Neural progenitor cell (in vitro differentiated cells): Measurements from ENCODE around the gene OR2AT4. TPM values are rescaled to one million over a fixed set of nuclear protein-coding genes. Genes with fewer than 3 reads are reported as not detected.
"Not testable (repeated sequence)": the region's sequence is repeated elsewhere in the genome, so short reads cannot be mapped to it uniquely, and the experiment has no call there.

ENCODE experiments used
- DNase-seq: peaks from one replicate; pipeline ENCODE4 v3.0.0-alpha.2; 2016; ENCODE audit warnings: low spot score
- H2AFZ ChIP-seq: fragments of 200-600 bp; sonication (generic); replicated peaks from 2 replicates; pipeline ENCODE4 v1.6.1; 2016; ENCODE audit warnings: antibody characterized with exemption
- H3F3A ChIP-seq: fragments of 200-600 bp; sonication (generic); 2 replicates; pipeline ENCODE4 v1.6.1; 2016; ENCODE audit warnings: antibody characterized with exemption, low read depth
- H3K27ac ChIP-seq: fragments of 200-600 bp; sonication (generic); 2 replicates; pipeline ENCODE4 v1.5.1; 2016; ENCODE audit warnings: mild to moderate bottlenecking
- H3K27me3 ChIP-seq: fragments of 200-600 bp; sonication (generic); 2 replicates; pipeline ENCODE4 v1.6.1; 2016; ENCODE audit warnings: mild to moderate bottlenecking, moderate library complexity
- H3K36me3 ChIP-seq: fragments of 200-600 bp; sonication (generic); 2 replicates; pipeline ENCODE4 v1.5.1; 2016
- H3K4me1 ChIP-seq: fragments of 200-600 bp; sonication (generic); 2 replicates; pipeline ENCODE4 v1.6.1; 2016; ENCODE audit warnings: mixed run types
- H3K4me2 ChIP-seq: fragments of 200-600 bp; sonication (generic); 2 replicates; pipeline ENCODE4 v1.6.1; 2016
- H3K4me3 ChIP-seq: fragments of 200-600 bp; sonication (generic); 2 replicates; pipeline ENCODE4 v1.5.1; 2016
- H3K79me2 ChIP-seq: fragments of 200-600 bp; sonication (generic); 2 replicates; pipeline ENCODE4 v1.6.1; 2016; ENCODE audit warnings: low read depth
- H3K9ac ChIP-seq: fragments of 200-600 bp; sonication (generic); 2 replicates; pipeline ENCODE4 v1.6.1; 2016
- H3K9me3 ChIP-seq: fragments of 200-600 bp; sonication (generic); 2 replicates; pipeline ENCODE4 v1.5.1; 2016; ENCODE audit warnings: low read depth
- H4K20me1 ChIP-seq: fragments of 200-600 bp; sonication (generic); 2 replicates; pipeline ENCODE4 v1.6.1; 2016; ENCODE audit warnings: low read depth
- H3K27ac Mint-ChIP-seq: 3 replicates; pipeline ENCODE4 v1.8.0; 2021; ENCODE audit warnings: mixed read lengths
- H3K27me3 Mint-ChIP-seq: 2 replicates; pipeline ENCODE4 v1.8.0; 2022; ENCODE audit warnings: low read depth, mild to moderate bottlenecking, inconsistent platforms, moderate library complexity, mixed read lengths; ENCODE audit not compliant: insufficient read depth
- H3K36me3 Mint-ChIP-seq: 3 replicates; pipeline ENCODE4 v1.8.0; 2021; ENCODE audit warnings: mixed read lengths
- H3K4me1 Mint-ChIP-seq: 3 replicates; pipeline ENCODE4 v1.8.0; 2021; ENCODE audit warnings: mixed read lengths
- H3K4me3 Mint-ChIP-seq: 3 replicates; pipeline ENCODE4 v1.8.0; 2021; ENCODE audit warnings: mild to moderate bottlenecking, moderate library complexity, mixed read lengths
- H3K9me3 Mint-ChIP-seq: 3 replicates; pipeline ENCODE4 v1.8.0; 2020; ENCODE audit warnings: mixed read lengths
- CTCF ChIP-seq: fragments of 200-600 bp; sonication (generic); IDR thresholded peaks from 2 replicates; pipeline ENCODE4 v1.5.1; 2017; ENCODE audit warnings: antibody characterized with exemption, mild to moderate bottlenecking
- EZH2 ChIP-seq: fragments of 200-600 bp; sonication (generic); IDR thresholded peaks from 2 replicates; pipeline ENCODE4 v1.6.1; 2017; ENCODE audit warnings: antibody characterized with exemption, mild to moderate bottlenecking, moderate library complexity
- EZH2phosphoT487 ChIP-seq: fragments of 200-600 bp; sonication (generic); IDR thresholded peaks from 2 replicates; pipeline ENCODE4 v1.6.1; 2017; ENCODE audit warnings: antibody characterized with exemption
- total RNA-seq: library from RNA; depleted of rRNA; stranded (reverse); fragments of >200 nt; gene quantifications from 2 replicates; pipeline ENCODE4 v1.2.3, GENCODE V29; 2015; ENCODE audit warnings: low replicate concordance

OR2AT4 gene
- total RNA-seq, 1 donor from 2014 or later = 0.22 TPM

- Histone ChIP-seq H4K20me1 (no peaks in the 10 kb centered on the region), H3K27ac (no peak overlapping the region), H3K36me3 (peaks cover 3% of the 10 kb centered on the region), H3K4me1 (no peaks in the 10 kb centered on the region), H3K27me3 (no peaks in the 10 kb centered on the region), H3K4me3 (no peak overlapping the region), H3K79me2 (no peaks in the 10 kb centered on the region), H3K4me2 (no peak overlapping the region), H3F3A (no peaks in the 10 kb centered on the region), H2AFZ (no peak overlapping the region), H3K9me3 (no peaks in the 10 kb centered on the region), H3K9ac (no peak overlapping the region)
- H3K27me3 Mint-ChIP-seq = peaks cover 4% of the 10 kb centered on the region
- no peak for DNase-seq
- H3K9me3 Mint-ChIP-seq = peaks cover 8% of the 10 kb centered on the region
- no peak overlapping the region for H3K4me3 Mint-ChIP-seq
- H3K36me3 Mint-ChIP-seq = no peaks in the 10 kb centered on the region
- TF ChIP-seq CTCF (no peak), EZH2phosphoT487 (no peak), EZH2 (no peak)
- H3K27ac Mint-ChIP-seq = no peak overlapping the region
- peaks cover 5% of the 10 kb centered on the region for H3K4me1 Mint-ChIP-seq
Observed at GRCh38 chr11:75099635-75100034, 3.0 kb upstream of the OR2AT4 start.

DNA sequence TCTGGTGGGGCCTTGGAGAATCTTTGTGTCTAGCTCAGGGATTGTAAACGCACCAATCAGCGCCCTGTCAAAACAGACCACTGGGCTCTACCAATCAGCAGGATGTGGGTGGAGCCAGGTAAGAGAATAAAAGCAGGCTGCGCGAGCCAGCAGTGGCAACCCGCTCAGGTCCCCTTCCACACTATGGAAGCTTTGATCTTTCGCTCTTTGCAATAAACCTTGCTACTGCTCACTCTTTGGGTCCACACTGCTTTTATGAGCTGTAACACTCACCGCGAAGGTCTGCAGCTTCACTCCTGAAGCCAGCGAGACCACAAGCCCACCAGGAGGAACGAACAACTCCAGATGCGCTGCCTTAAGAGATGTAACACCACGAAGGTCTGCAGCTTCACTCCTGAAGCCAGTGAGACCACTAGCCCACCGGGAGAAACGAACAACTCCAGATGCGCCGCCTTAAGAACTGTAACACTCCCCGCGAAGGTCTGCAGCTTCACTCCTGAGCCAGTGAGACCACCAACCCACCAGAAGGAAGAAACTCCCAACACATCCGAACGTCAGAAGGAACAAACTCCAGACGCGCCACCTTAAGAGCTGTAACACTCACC is 2.3 kb upstream of the OR2AT4 start:
- H3K36me3 Mint-ChIP-seq, H3K9me3 Mint-ChIP-seq: not testable (repeated sequence)

DNA sequence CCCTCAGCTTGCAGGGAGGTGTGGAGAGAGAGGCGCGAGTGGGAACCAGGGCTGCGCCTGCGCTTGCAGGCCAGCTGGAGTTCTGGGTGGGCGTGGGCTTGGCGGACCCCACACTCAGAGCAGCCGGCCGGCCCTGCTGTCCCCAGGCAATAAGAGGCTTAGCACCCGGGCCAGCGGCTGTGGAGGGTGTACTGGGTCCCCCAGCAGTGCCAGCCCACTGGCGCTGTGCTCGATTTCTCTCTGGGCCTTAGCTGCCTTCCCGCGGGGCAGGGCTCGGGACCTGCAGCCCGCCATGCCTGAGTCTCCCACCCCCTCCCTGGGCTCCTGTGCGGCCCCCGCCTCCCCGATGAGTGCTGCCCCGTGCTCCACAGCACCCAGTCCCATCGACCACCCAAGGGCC is 1.5 kb upstream of the OR2AT4 start:
- not testable (repeated sequence) for H4K20me1 ChIP-seq

More for the DNA sequence above, 2.3 kb upstream of the OR2AT4 start:
- H3K27me3 Mint-ChIP-seq, H3K9ac ChIP-seq, H3K4me1 Mint-ChIP-seq, H3F3A ChIP-seq, H3K4me3 ChIP-seq, H3K79me2 ChIP-seq, H3K4me3 Mint-ChIP-seq, H3K27ac ChIP-seq, H4K20me1 ChIP-seq, H3K9me3 ChIP-seq, H3K4me2 ChIP-seq, DNase-seq, H3K27me3 ChIP-seq, H3K4me1 ChIP-seq, H2AFZ ChIP-seq, H3K36me3 ChIP-seq: not testable (repeated sequence)
- H3K27ac Mint-ChIP-seq = peak overlapping the region; percentile 27

DNA sequence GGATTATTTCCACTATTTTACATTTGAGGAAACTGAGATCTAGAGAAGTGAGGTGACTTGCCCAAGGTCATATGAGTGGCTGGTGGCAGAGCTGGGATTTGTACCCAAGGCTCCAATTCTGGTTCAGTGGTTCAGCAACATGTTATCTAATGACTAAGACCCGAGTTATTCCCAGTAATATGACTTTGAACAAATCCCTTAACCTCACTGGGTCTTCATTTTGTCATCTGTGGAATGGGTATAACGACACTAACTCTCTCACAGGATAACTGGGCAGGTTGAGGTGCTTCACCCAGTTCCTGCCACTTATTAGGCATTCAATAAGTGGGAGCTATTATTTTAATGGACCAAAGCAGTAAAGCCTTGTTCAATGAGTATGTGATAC is 489 bp upstream of the OR2AT4 start:
- H3K79me2 ChIP-seq = no peaks in the 10 kb centered on the region
- no peak overlapping the region for H3K27ac ChIP-seq
- peaks cover under 1% of the 10 kb centered on the region for H3K36me3 ChIP-seq
- H3K4me1 Mint-ChIP-seq = peaks cover 5% of the 10 kb centered on the region
- no peaks in the 10 kb centered on the region for H3K27me3 ChIP-seq
- H3K4me2 ChIP-seq = no peak overlapping the region
- no peaks in the 10 kb centered on the region for H3K4me1 ChIP-seq
- no peak for DNase-seq
- H4K20me1 ChIP-seq = no peaks in the 10 kb centered on the region
- no peak overlapping the region for H3K9ac ChIP-seq
- H3K4me3 ChIP-seq = no peak overlapping the region
- no peak overlapping the region for H3K4me3 Mint-ChIP-seq
- H2AFZ ChIP-seq = no peak overlapping the region
- TF ChIP-seq CTCF (no peak), EZH2 (no peak), EZH2phosphoT487 (no peak)
- no peaks in the 10 kb centered on the region for H3K9me3 ChIP-seq
- H3K9me3 Mint-ChIP-seq = peaks cover 5% of the 10 kb centered on the region
- H3K27ac Mint-ChIP-seq = no peak overlapping the region
- no peaks in the 10 kb centered on the region for H3F3A ChIP-seq
- peaks cover 4% of the 10 kb centered on the region for H3K27me3 Mint-ChIP-seq
- no peaks in the 10 kb centered on the region for H3K36me3 Mint-ChIP-seq

More for the DNA sequence above, 1.5 kb upstream of the OR2AT4 start:
- not testable (repeated sequence) for H3K27ac ChIP-seq, H3K4me1 Mint-ChIP-seq, DNase-seq, H3K27me3 ChIP-seq, H3K79me2 ChIP-seq, H3K9ac ChIP-seq, H2AFZ ChIP-seq, H3K9me3 Mint-ChIP-seq, H3K27ac Mint-ChIP-seq, H3K4me1 ChIP-seq, H3K36me3 ChIP-seq, H3K27me3 Mint-ChIP-seq, H3K4me3 ChIP-seq, H3F3A ChIP-seq, H3K36me3 Mint-ChIP-seq, H3K4me2 ChIP-seq, H3K9me3 ChIP-seq, H3K4me3 Mint-ChIP-seq

DNA sequence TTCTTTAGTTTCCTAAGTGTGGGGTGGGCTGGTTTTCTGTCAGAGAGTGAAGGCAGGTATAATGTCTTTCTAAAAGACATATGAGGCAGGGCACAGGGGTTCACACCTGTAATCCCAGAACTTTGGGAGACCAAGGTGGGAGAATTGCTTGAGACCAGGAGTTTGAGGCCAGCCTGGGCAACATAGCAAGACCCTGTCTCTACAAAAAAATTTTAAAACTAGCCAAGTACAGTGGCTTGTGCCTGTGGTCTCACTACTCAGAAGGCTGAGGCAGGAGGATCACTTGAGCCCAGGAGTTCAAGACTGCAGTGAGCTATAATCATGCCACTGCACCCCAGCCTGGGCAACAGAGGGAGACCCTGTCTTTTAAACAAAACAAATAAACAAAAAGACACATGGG is 2.3 kb downstream of the OR2AT4 start:
- not testable (repeated sequence) for H3K27me3 ChIP-seq, H3K4me2 ChIP-seq, H3K27ac ChIP-seq, H3K4me3 Mint-ChIP-seq, H2AFZ ChIP-seq, H4K20me1 ChIP-seq, H3K27ac Mint-ChIP-seq, H3K9ac ChIP-seq, H3K36me3 ChIP-seq, H3K4me3 ChIP-seq, H3K4me1 ChIP-seq, H3K4me1 Mint-ChIP-seq, H3K79me2 ChIP-seq, H3K36me3 Mint-ChIP-seq, H3K27me3 Mint-ChIP-seq, H3F3A ChIP-seq, DNase-seq
- peaks cover 15% of the 10 kb centered on the region for H3K9me3 Mint-ChIP-seq
- H3K9me3 ChIP-seq = peaks cover 13% of the 10 kb centered on the region
